GM18508 (cell line): Measurements from ENCODE around the gene IKZF3.
"Not testable (repeated sequence)": the region's sequence is repeated elsewhere in the genome, so short reads cannot be mapped to it uniquely, and the experiment has no call there.

ENCODE experiments used
- ATAC-seq: cut with Tn5 transposase; IDR thresholded peaks from one replicate; pipeline ENCODE4 v1.9.1; 2021; ENCODE audit warnings: moderate number of reproducible peaks; ENCODE audit not compliant: insufficient read depth, unreplicated experiment

IKZF3 gene

DNA sequence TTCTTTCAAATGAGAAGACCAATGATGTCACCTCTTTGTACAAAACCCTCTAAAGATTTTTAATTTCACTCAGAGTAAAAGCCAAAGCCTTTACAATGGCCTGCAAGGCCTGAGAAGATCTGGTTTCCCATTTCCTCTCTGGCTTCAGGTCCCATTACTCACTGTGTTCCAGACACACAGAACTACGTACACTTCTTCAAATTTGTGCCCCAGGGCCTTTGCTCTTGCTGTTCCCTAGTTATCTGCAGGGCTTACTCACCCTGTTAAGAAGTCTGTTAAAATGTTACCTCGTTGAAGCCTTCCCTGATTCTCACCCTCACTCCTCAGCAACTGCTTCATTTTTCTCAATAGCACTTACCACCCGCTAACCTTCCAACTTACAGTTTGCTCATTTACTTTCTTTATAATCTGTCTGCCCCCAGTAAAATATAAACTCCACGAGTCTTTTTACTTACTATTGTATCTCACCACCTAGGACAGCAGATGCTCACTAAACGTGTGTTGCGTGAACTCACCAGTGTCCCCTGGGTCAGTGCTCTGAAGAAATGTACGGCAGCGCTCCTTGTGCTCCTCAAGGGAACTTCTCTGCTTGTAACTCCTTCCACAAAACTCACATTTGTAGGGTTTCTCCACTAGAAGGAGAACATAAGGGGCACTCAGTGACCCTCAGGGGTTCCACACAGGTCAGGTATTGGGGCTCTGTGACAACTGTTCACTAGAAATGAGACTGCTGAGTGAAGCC lies 76.2 kb downstream of the IKZF3 start:
- no peak for ATAC-seq

GRCh38 chr17:39787041-39787440 lies 77.1 kb downstream of the IKZF3 start:
- no peak for ATAC-seq

GRCh38 chr17:39782980-39783379 lies 81.1 kb downstream of the IKZF3 start:
- ATAC-seq: no peak

DNA sequence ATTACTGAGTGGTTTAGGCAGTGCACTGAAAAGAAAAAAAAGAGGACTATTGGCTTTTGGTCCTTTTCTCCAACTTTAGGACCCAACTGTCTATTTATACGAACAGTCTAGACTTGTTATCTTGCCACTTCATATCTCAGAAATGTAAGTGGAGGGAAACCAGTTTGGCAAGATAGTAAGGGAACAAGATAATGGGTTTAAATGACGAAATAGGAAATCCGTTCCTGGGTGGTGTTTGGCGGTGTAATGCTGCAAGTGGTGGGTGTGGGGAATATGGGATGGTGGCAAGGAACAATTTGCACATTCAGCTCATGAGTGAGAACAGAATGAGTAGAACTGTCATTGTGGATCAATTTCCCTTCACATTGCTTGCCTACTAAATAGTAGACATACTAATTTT lies 81.6 kb downstream of the IKZF3 start:
- ATAC-seq: no peak

GRCh38 chr17:39781861-39782213 lies 82.3 kb downstream of the IKZF3 start:
- ATAC-seq: no peak

GRCh38 chr17:39781031-39781860 lies 82.9 kb downstream of the IKZF3 start:
- no peak for ATAC-seq

DNA sequence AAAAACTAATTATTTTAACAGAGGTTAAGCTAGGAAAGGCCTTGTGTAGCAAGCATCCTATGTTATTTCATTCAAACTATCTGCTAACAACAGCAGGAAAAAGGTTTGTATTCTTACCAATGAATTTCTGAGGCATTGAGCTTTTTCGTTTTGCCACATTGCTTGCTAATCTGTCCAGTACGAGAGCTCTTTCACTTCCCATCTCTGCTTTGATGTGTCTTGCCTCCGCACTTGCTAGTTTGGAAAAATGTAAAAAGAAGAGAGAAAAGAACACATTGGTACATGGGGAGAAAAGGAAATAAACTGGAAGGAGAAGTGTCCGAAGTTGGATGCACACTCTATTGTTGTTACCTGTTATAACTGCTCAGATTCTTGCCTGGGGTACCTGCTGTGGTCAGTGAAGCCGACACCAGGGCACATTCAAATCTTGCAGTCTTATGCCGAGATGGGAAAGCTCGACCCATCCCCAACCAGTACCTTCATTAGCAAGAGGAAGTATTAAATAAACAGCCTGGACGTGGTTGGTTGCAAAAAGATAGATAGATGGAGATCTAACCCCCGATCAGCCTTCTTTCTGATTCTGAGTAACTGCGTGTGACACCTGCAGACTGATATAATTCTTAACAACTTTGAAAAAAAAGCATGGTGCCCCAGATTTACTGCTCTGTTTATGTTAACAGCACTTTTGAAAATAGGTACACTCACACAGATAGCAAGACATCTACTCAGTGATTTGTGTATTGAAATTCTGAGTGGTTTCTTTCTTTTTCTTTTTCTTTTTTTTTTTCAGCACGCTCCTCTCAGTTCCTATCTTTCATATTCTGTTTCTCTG lies 86.4 kb downstream of the IKZF3 start:
- peak; percentile 39 for ATAC-seq

DNA sequence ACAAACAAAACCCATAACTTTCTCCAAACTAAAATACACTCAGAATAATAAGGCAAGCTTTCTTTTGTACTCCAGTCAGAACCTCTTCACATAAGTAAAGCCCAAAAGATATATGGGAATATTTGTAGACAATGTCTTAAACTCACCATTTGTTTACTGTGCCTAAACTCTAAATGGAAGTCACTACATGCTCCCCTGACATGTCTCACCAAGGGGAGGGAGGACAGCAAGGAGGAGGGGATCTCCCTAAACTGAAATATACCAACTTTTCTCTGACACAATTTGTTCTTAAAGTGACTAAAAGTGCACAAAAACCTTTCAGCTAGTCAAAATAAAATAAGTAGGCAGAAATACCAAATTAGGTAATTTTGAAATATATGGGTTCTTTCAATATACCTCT lies 87.9 kb downstream of the IKZF3 start:
- no peak for ATAC-seq

DNA sequence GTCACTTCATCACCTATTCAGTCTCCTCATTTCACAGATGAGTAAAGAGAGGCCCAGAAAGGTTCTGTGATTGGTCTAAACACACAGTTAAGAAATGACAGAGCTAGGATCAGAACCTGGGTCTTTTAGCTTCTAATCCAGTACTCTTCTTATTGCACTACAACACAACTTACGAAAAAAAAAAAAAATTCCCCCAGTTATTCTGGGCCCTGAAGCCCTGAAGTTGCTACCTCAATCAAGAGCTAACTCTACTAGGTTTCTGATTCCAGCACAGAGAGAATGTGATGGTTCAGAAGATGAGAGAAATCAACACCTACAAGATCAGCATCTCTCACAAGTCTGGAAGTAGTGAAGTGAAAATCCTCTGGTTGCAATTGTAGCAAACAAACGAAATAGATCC lies 89.1 kb downstream of the IKZF3 start:
- ATAC-seq: no peak

- no peak for ATAC-seq
Measured at GRCh38 chr17:39774047-39774446, 90.1 kb downstream of the IKZF3 start.

- ATAC-seq: no peak
Measured at GRCh38 chr17:39772987-39773934, 90.9 kb downstream of the IKZF3 start.

GRCh38 chr17:39772415-39772814 lies 91.7 kb downstream of the IKZF3 start:
- ATAC-seq: no peak

GRCh38 chr17:39769974-39770587 lies 94.0 kb downstream of the IKZF3 start:
- ATAC-seq: no peak

DNA sequence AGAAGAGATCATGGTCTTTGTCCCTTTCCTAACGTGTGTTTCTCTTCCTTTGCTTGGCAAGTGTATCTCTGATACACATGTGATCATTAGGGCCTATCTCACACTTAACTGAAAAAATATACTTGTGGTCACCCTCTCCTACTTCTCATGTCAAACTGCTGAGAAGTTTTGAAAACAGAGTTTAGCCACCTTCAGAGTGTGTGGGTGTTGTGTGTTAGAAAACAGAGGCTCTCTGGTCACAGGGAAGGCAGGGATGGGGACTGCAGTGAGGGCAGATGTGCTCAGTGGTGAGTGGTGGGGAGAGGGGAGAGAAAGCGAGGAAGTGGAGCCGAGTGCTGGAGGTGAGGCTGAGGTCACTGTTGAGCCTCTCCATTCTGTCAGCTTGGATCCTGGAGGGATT lies 97.0 kb downstream of the IKZF3 start:
- no peak for ATAC-seq

DNA sequence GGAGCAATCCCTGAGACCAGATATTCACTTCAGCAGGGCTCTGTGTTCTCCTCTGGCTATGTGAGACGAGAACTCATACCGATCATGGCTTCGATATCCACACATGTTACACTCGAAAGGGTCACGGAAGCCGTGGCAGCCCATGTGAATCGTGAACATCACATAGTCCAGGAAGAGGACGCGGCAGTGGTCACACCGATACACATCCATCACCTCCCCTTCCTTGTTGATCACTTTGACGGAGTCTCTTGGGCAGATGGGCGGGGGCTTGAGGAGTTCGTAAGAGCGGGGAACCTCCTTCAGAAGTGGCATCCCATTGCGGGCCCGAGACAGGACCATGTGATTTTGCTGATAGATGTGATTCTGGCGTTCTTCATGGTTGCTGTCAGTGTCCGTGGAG lies 98.3 kb downstream of the IKZF3 start:
- ATAC-seq: no peak

DNA sequence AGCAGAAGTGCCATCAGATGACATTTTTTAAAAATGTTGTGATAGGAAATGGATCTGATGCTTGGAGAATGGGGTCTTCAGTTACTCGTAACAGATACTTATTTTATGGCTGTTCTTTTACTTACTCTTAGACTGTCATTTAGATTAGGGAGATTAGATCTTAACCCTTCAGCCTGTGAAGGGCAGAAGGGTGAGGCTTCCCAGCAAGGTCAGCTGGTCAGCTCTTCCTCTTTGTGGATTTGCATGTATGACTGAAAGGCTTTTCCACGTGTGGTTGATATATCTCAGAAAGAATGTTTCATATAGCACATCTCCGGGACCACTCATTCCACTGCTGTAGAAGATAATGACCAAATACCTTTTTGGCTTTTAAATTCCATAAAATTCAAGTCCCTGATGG lies 98.9 kb downstream of the IKZF3 start:
- no peak for ATAC-seq

GRCh38 chr17:39764171-39764570 lies 99.9 kb downstream of the IKZF3 start:
- not testable (repeated sequence) for ATAC-seq

- no peak for ATAC-seq
Measured at GRCh38 chr17:39763051-39763820, 100.9 kb downstream of the IKZF3 start.
